ENCODE data around the gene DOCK8. TPM values are rescaled to one million over a fixed set of nuclear protein-coding genes. Genes with fewer than 3 reads are reported as not detected.
A peak's percentile ranks its signal among the peaks of the same experiment; 100 is the strongest.

DOCK8 gene
- total and polyA plus RNA-seq, 2 of the 4 experiments (the other 2 are of a cell fraction), result not detected

DNA sequence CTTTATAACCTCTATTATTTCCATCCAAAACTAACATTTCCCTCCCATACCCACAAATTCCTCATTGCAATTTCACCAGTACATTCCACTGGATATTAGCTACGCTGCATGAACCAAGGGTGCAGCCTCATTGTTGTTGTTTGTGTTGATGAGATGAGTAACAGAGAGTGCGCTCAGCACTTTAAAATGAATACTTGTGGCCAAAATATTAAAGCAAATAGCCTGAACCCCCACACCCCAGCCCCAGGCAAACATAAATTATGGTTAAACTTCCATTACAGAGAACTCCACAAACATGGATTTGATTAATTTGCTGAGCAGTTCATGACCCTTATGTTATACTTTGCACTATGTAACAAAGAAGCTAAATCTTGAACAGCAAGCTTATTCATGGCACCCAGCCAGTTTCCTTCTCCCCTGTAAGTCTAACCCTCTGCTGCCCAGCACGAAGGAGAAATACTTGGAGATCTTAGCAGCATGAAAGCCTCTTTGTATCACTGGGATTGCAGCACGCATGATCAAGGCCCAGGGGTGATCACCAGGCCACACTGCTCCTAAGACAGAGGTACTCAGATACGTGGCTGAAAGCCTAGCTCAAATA is 205.0 kb downstream of the DOCK8 start:
- WGBS, 2 experiments (ENCODE audit: extremely low coverage in 2 of 2, insufficient read length in 1 of 2), result 33% methylated on average over 1 of the region's 5 CpGs; no CpG with 5 or more reads in 1 of the 2 experiments
- TF ChIP-seq, protein P1, sequence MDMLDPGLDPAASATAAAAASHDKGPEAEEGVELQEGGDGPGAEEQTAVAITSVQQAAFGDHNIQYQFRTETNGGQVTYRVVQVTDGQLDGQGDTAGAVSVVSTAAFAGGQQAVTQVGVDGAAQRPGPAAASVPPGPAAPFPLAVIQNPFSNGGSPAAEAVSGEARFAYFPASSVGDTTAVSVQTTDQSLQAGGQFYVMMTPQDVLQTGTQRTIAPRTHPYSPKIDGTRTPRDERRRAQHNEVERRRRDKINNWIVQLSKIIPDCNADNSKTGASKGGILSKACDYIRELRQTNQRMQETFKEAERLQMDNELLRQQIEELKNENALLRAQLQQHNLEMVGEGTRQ (IDR thresholded peaks at IDR 0.05; ENCODE audit: low read depth, low read length), result no peak
- TF ChIP-seq RFX5 (IDR thresholded peaks at IDR 0.05; ENCODE audit: low read depth, low read length) (no peak), CHD1 (IDR thresholded peaks at IDR 0.05; ENCODE audit: low read depth, low read length) (no peak), RAD21 (IDR thresholded peaks at IDR 0.05; ENCODE audit: low read length) (no peak), POLR2A (IDR thresholded peaks at IDR 0.05; ENCODE audit: low read depth, low read length) (no peak), BHLHE40 (IDR thresholded peaks at IDR 0.05; ENCODE audit: low read depth, low read length) (no peak), MXI1 (IDR thresholded peaks at IDR 0.05; ENCODE audit: borderline replicate concordance, low read depth, low read length) (no peak), RCOR1 (IDR thresholded peaks at IDR 0.05; ENCODE audit: insufficient replicate concordance, low read length) (no peak), SMC3 (IDR thresholded peaks at IDR 0.05; ENCODE audit: low read depth, low read length) (no peak)
- TF ChIP-seq, protein P2, sequence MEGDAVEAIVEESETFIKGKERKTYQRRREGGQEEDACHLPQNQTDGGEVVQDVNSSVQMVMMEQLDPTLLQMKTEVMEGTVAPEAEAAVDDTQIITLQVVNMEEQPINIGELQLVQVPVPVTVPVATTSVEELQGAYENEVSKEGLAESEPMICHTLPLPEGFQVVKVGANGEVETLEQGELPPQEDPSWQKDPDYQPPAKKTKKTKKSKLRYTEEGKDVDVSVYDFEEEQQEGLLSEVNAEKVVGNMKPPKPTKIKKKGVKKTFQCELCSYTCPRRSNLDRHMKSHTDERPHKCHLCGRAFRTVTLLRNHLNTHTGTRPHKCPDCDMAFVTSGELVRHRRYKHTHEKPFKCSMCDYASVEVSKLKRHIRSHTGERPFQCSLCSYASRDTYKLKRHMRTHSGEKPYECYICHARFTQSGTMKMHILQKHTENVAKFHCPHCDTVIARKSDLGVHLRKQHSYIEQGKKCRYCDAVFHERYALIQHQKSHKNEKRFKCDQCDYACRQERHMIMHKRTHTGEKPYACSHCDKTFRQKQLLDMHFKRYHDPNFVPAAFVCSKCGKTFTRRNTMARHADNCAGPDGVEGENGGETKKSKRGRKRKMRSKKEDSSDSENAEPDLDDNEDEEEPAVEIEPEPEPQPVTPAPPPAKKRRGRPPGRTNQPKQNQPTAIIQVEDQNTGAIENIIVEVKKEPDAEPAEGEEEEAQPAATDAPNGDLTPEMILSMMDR (conservative IDR thresholded peaks at IDR 0.05; ENCODE audit: low read depth, low read length), result no peak
- TF ChIP-seq, protein P3, sequence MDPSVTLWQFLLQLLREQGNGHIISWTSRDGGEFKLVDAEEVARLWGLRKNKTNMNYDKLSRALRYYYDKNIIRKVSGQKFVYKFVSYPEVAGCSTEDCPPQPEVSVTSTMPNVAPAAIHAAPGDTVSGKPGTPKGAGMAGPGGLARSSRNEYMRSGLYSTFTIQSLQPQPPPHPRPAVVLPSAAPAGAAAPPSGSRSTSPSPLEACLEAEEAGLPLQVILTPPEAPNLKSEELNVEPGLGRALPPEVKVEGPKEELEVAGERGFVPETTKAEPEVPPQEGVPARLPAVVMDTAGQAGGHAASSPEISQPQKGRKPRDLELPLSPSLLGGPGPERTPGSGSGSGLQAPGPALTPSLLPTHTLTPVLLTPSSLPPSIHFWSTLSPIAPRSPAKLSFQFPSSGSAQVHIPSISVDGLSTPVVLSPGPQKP (IDR thresholded peaks at IDR 0.05; ENCODE audit: borderline replicate concordance, low read depth, low read length), result no peak
- Histone ChIP-seq H3K79me1 (ENCODE audit: low read depth in 1 of 2, low read length in 2 of 2) (no peaks in the 10 kb centered on the region), H4K5ac (ENCODE audit: low read depth, low read length) (no peak overlapping the region), H3K9me1 (ENCODE audit: insufficient read depth, low read length) (no peaks in the 10 kb centered on the region), H2BK20ac (ENCODE audit: low read depth, low read length) (no peak overlapping the region), H3K9ac (ENCODE audit: low read depth, low read length) (no peak overlapping the region), H3K18ac (ENCODE audit: low read depth, low read length) (no peak overlapping the region), H4K91ac (ENCODE audit: insufficient read depth, low read depth, low read length) (no peak overlapping the region), H3K27ac (ENCODE audit: insufficient read depth, low read length) (no peak overlapping the region), H4K8ac (ENCODE audit: low read depth in 2 of 2, low read length in 2 of 2) (no peak overlapping the region), H3K4me1 (ENCODE audit: control insufficient read depth, insufficient read depth, low read length) (no peaks in the 10 kb centered on the region), H2BK15ac (ENCODE audit: low read depth, low read length) (no peak overlapping the region), H3K27me3 (ENCODE audit: control insufficient read depth, insufficient read depth, low read length) (no peaks in the 10 kb centered on the region), H3K36me3 (ENCODE audit: control insufficient read depth, insufficient read depth, low read length) (no peaks in the 10 kb centered on the region), H3K14ac (replicated peaks; ENCODE audit: low read depth, low read length) (no peak overlapping the region), H2AK9ac (replicated peaks; ENCODE audit: low read depth, low read length, poor library complexity) (no peak overlapping the region), H2BK120ac (ENCODE audit: low read depth, low read length) (no peak overlapping the region), H2AK5ac (ENCODE audit: low read depth, low read length) (no peak overlapping the region), H3K23ac (ENCODE audit: low read depth, low read length) (no peak overlapping the region), H3K4me3 (ENCODE audit: insufficient read depth, low read depth, low read length) (no peak overlapping the region), H3K9me3 (ENCODE audit: control insufficient read depth, insufficient read depth, low read length) (no peaks in the 10 kb centered on the region), H3K56ac (ENCODE audit: extremely low read depth, insufficient read depth, low read length) (no peak overlapping the region), H2BK5ac (ENCODE audit: low read depth, low read length, poor library complexity, severe bottlenecking) (no peak overlapping the region), H4K20me1 (ENCODE audit: insufficient read depth, low read length) (no peaks in the 10 kb centered on the region), H3K4ac (ENCODE audit: low read depth, low read length) (no peak overlapping the region), H3K4me2 (ENCODE audit: low read depth, low read length) (no peak overlapping the region), H2AFZ (replicated peaks; ENCODE audit: low read length, poor library complexity) (no peak overlapping the region)
- DNase-seq (no peak), ATAC-seq (ENCODE audit: low read depth) (peak; percentile 81)
- in situ Hi-C loops (cut with MboI; ENCODE audit: low sequenced_read_pairs) (no loop called here), intact Hi-C loops (cut with micrococcal nuclease) (loop anchor here (1.0 kb wide), 1 partner anchor 18 kb away; no protein-coding TSS in a partner anchor), dilution Hi-C loops (cut with HindIII; ENCODE audit: low sequenced_read_pairs, unreplicated experiment) (no loop called here)
- ChIA-PET CTCF (no interaction called here), POLR2A (ENCODE audit: unreplicated experiment) (no interaction called here)
- BruUV-seq (replicated peaks), result no TSS peak
